HG03095 (cell line): ENCODE results near the gene FYN.

Experiments used
- ATAC-seq: cut with Tn5 transposase; IDR thresholded peaks from one replicate; pipeline ENCODE4 v1.9.1; 2021; ENCODE audit warnings: moderate library complexity; ENCODE audit not compliant: unreplicated experiment

FYN gene

DNA sequence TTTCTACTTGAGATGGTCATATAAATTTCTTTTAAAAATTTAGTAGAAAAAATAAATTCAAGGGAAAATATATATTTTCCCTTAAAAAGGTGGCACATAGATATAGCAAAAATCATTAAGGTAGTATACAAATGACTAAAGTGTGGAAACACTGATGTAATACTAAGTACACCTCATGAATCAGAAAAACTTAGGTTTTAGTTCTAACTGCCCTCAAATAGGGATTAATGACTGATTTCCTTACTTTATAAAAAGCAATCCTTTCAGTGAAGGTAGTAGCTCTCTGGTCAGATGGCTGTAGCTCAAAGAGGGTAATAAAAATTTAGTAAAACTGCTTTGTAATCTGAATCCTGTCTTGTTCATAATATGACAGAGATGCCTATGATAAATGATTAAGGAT, 63.5 kb downstream of the FYN start:
- no peak for ATAC-seq

DNA sequence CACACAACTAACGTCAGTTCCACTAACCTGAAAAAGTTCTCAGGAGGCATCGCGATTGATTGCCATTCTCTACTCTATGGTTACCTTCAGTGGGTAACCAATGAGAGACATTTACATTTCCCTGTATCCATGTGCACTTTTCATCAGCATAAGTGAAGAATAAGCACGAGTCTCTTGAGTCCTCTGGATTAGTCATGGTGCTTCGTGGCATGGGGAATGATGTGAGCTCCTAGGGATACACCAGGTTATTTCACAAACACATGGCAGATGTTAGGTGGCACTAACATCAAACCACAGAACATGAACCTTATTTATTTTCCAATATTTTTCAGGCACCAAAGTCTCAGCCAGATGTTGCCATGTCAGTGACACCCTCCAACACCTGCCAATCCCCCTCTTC, 64.0 kb downstream of the FYN start:
- ATAC-seq, result no peak

DNA sequence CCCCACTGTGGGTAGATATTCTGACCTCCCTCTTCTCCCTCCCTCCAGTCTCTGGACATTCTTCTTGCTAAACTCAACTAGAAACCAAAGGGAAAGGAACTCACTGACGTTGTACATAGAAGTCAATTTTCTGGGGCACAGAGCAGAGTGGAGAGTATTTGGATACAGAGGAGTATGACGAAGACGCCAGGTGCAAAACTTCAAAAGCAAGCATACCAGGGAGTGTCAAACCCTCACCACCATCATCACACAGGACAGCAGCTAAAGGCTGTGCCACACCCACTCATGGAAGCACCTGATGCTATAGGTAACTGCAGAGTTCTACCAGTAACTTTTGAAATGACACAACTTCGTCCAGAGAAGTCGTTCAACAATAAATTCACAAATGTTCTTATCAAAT, 64.8 kb downstream of the FYN start:
- ATAC-seq, result no peak

DNA sequence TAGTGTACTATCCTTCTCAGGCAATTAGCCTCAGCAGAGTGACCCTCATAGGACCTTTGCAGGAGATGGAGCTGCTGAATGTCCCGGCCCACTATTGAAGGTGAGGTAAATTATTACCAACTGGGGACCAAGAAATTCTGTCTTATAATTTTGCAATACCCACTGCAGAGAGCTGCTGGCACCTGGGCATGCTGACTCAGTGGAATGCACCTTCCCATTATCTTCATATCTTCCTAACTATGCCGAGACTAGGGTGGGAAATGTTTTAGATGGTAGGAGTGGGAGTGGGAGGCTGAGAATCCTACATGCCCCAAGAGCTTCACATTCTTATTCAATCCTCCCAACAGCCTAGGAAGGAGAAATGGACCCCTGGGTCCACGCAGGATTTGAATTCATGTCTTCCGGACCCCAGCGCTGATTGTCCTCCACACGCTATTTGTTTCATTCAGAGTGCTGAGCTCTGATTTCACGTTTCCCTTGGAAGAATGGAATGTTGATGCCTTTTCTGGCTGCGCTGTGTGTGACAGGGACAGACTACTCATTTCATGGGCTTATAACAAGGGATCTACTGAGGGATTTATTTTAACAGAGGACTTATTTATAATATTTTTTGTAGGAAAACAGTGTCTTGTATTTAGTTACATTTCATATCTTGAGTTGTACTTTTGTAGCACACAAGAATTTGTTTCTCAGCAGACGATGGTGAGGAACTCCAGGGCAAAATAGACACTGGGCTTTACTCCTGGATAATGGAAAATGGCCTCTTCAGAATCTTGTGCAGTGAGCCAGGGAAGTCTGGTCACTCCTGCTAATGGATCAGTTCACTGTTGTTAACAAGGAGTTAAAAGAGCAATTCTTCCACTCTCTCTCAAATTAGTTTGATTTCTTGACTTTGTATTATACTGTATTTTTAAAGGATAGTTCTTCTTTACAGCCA, 66.4 kb downstream of the FYN start:
- ATAC-seq, result no peak

DNA sequence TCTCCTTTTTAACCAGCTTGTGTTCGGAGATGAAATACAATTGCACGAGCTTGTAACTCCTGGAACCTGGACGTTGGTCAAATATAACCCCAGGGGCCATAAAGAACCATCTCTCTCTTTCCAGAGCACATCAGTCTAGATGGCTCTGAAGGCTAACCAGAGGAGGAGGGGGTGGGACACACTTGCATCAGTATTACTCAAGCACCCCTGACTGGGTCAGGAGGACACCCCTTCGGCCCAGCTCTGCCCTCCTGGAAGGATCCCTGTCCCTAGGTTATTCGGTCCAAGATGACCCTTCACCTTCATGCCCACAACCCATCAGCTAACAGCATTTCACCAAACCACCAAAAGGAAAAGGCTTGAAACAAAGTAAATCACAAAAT, 67.1 kb downstream of the FYN start:
- no peak for ATAC-seq

DNA sequence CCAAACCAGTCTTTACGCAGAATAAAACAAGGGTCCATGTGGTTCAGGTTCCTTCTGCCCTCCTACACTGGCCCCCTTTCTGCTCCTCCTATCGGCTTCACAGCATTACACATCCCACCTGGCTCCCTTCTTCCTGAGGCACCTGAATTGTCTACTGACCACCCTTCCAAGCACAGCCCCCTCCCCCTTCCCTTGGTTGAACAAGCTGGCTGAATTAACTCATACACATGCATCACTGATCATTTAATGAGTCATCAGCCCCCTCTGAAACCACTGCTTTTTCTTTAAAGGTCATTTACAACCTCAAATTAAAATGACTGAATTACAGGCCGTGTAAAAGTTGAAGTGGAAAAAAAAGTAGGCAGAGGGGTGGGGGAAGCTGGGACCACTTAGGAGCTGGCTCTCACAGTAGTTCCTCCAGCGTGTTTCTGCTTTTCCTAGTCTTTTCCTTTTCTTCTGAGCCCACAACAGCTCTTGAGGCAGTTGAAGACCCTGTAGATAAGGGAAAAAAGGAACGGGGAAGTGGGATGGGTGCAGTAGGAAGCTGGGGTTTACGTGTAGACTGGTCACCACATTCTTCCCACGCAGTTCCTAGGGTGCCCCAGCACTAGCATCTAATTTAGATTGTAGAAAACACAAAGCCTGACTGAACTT, 67.6 kb downstream of the FYN start:
- ATAC-seq, result peak; percentile 43

DNA sequence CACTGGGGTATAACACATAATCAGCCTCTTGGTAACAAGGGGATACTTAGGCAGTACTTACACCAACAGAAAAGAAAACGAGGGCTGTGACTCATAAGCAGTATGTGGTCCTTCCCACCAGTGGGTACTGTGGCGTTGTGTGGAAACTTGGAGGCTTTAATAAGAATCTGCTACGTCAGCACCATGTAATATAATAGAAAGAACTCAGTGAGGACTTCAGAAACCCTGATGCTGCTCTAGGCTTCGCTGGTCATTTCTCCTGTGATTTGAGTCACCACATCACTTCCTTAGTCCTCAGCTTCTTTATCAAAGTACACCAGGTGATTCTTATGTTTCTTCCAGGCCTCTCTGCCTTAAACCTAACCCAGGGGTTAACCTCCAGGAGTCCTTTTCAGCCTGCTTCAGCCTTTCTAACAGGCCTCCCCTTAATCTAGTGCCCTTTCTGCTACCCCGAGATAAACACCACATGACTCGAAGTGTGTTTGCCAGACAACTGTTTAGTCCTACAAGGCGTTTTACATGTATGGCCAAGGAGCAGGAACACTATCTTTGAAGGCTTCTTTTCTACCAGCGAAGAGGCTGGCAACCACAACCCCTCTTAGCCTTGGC, 68.5 kb downstream of the FYN start:
- peak; percentile 48 for ATAC-seq

DNA sequence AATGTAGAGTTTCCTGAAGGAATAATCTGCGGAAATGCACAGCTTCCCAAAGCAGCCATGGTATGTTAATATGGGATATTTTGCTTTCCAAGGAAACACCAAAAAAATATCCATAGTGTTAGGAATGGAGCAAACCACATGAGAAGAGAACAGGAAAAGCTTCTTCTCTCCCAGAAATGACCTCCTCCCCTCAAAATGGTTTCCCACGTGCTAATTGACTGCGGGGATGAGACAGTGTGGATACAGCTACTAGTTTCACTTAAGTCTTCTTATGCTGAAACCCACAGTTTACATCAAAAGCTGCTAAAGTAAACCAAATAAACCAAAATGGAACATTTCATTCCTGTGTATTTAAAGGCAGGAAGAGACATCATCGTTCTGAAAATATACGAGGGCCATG, 69.4 kb downstream of the FYN start:
- ATAC-seq, result no peak

DNA sequence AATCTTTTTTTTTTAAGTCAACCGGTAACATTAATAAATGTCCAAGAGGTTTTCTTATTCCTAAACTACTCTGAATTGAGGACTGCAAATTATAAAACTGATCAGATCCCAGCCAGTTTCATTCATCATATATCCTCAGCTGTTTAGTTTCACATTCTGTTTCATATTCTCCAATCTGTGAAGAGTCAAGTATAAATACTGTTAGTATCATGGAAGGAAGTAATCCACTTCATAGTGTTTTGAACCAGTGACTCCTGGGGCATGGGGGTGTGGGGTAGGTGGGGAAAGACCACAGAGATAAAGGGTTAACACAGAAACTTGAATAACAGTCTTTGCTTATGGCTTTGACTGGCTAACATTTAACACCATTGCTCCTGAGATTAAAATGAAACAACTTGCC, 69.9 kb downstream of the FYN start:
- no peak for ATAC-seq

DNA sequence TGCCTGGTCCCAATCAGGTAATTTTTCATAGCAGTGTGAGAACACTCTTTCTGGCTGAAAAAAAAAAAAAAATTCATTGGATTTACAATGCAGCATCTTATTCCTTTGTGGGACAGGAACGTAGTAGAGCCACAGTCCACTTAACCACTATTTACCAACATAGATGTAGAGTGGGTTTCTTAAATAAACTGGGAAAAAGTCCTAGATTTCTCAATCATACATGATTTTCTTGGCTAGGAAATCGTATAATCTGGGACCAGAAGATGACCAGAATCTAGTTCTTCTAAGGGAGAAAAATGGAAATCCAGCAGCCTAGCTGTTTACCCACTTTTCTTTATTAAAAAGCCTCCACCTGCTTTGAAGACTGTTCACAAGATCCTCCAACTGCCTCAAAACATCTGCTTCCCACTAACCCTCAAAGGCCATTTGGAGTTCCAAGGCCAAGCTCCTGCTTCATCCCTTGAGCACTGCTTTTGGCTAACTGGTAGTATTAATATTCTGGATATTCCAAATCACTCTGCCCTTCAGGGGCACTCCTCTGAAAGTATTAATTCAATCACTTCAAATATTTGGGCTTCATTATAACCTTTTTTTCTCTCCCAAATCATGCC, 70.4 kb downstream of the FYN start:
- no peak for ATAC-seq

DNA sequence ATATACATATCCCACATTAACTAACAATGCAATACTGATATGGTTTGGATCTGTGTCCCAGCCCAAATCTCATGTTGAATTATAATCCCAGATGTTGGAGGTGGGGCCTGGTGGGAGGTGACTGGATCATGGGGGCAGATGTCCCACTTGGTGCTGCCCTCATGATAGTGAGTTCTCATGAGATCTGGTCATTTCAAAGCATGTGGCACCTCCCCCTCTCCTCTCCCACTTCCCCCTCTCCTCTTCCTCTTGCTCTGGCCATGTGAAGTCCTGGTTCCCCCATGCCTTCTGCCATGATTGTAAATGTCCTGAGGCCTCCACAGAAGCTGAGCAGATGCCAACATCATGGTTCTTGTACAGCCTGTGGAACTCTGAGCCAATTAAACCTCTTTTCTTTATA, 71.2 kb downstream of the FYN start:
- no peak for ATAC-seq

DNA sequence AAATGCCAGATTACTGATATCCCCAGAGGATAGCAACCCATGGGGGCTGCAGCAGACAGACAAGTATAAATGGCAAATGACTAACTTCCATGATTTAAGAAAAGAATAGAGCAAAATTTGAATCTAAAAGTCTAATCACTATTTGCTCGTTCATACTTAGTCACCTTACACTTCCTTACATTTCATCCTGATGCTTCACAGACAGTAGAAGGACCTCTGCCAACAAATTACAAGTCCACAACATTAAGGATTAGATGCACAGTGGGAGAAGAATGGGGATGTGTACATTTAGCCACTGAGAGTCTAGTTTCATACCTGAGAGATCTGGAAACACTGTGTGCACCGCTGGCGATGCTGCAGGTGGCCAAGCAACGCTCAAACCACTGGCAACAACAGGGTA, 72.4 kb downstream of the FYN start:
- no peak for ATAC-seq

DNA sequence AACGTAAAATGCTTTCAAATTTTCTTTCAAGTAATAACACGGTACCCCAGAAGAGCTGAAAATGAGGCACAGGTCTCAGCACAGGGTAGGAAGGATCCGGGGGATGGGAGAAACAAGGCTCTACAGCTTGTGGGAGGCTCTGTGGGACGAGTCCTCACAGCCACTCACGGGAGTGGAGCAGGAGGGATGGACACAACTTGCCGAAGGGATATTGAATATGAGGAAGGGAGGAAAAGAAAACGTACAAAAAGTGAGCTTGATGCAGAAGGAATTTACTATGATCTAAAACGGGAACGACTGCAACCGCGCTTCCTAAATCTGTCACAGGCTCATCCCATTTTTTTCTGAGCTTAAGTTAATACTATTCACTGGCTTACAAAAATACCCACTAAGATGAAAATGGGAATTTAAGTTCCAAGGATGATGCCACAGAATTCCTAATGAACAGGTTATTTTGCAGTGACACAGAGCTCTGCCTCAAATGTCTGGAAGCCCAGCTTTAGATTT, 72.9 kb downstream of the FYN start:
- no peak for ATAC-seq

DNA sequence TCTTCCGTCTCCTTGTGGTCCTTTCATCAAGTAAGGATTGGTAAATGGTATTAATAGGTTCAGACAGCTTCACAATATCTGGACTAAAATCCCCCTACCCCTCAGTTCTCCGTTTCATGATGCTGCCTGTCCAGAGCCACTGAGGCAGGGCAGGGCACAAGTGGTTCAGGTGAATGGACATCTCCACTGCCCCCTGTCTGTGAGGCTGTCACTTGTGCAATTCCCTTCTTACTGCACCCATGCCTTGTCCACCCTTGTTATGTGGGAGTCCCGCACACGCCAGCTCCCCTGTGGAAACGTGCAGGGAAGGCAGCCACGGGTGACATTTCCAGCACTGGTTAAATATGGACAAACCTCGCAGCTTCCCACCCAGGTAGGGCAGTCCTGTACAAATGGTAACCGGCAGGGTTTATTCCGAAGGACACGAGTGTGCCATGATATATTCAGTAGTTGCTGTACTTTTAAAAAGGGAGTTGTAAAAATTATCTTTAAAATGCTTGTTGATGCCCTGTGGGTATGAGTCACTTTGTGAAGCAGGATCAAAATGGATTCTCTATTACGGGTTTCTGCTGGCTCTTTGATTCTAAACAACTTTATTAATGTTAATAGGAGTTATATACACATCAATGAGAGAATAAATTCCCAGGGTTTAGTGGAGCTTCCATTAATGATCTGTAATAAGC, 73.5 kb downstream of the FYN start:
- ATAC-seq, result no peak

DNA sequence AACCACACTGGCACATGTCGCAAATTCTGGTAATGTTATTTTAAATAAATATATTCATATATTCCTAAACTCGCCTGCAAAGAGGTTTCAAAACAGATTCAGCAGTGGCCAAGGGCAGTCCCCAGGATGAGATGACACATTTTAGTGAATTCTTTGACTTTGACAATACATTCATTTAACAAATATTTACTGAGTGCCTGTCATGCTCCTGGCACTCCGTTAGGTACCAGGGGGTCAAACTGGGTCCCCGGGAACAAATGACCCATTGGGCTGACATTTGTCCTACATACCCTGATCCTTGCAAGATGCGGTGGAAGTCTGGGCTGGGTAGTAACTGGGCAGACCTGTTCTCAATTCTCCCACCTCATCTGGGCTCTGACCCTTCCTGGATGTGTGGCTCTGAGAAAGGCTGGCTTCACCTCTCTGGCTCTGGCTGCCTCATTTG, 74.9 kb downstream of the FYN start:
- no peak for ATAC-seq

DNA sequence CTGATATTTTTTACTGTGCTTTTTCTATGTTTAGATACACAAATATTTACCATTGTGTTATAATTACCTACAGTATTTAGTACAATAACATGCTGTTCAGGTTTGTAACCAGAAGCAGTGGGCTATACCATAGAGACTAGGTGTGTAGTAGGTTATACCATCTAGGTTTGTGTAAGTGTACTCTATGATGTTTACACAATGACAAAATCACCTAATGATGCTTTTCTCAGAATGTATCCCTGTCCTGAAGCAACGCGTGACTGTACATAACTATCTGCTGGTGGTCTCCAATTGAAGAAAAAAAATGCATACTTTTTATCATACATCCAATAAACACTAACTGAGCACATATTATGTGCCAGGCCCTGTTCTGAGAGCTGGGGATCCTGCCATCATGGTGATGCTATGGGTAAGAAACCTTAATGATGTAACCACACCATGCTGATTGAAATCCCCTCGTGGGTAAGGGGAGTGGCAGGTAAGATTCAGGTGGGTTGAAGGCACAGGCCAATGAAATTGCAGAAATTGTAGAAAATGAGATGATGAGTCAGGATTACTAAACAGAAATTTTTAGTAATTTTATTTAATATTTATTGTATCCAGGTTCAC, 76.8 kb downstream of the FYN start:
- no peak for ATAC-seq

DNA sequence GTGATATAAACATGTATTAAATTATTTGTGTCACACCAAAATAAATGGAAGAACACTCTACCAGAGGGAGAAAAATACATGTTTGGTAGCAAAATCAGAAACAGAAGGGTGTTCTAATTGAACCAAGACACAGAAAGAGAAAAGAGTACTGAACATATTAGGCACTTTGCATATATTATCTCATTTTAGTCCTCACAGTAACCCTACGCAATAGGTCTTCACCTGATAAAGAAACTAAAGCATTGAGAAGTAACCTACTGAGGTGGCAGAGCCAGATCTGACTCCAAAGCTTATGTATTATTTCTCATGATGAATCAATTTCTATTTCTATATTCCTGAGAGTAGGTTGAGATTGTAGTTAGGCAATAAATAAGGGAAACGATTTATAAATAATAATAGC, 77.7 kb downstream of the FYN start:
- ATAC-seq, result no peak

DNA sequence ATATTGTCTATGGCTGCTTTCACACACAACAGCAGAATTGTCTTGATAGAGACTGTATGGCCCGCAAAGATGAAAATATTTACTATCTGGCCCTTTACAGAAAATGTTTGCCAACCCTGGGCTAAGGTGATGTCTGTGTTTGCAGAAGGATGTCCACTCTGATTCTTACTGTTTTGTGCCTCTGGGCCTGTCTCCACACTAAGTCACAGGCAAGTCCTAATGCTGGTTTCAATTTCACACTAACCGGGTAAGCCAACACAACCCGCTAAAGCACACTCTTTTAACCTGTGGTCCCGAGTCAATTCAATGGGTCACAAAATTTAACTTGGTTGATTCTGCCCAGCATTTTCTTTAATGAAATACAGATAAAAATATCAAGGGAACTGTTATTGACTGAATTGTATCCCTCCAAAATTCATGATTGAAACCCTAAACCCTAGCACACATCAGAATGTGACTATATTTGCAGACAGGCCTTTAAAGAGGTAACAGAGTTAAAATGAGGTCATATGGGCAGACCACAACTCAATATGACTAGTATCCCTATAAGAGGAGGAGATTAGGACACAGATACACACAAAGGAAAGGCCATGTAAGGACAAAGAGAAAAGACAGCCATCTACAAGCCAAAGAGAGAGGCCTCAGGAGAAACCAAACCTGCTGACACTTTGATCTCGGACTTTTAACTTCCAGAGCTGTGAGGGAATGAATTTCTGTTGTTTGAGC, 78.4 kb downstream of the FYN start:
- ATAC-seq, result no peak

DNA sequence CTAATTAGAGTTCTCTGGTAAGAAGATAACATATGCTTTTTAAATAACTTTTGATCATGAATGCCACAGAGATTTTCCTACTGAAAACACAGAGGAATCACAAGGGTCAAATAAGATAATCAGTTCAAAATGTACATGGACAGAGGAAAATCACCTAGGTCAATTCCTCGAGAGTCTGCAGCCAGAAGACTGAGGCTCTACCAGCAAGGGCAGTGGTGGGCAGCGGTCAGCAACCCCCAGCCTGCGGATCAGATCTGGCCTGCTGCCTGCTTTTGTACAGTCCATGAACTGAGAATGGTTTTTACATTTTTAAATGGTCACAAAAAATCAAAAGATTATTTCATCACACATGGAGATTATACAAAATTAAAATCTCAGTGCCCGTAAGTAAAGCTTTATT, 79.0 kb downstream of the FYN start:
- ATAC-seq, result no peak

DNA sequence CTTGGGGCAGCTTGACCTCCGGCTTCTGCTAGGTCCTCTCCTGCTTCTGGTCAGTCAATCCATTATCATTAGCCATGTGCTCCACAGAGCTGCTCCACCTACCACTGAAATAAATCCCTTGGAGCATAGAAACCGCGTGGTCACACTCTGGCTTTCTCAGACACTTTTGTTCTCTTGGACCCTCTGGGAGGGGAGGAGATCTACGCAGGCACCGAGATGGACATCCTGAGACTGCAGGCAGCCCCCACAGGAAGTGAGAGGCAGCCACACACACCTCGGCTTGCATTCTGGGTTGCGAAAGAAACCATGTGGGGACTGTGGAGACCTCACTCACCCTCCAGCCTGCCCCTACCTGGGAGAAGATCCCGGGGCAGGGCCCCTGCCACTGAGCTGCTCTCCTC, 79.5 kb downstream of the FYN start:
- ATAC-seq, result no peak
